CD4-positive, alpha-beta T cell treated with Interleukin-6 for 4 hours (primary cell): ENCODE data around the gene MSX1.

Source experiments
- DNase-seq: peaks from one replicate; pipeline ENCODE4 v3.0.0-alpha.2; 2020; ENCODE audit warnings: mixed read lengths

MSX1 gene

GRCh38 chr4:4858527-4859324 lies 739 bp upstream of the MSX1 start:
- DNase-seq, result no peak

- no peak for DNase-seq
Measured at GRCh38 chr4:4859799-4860599, 534 bp downstream of the MSX1 start.

- no peak for DNase-seq
Measured at GRCh38 chr4:4860600-4861389, 1.3 kb downstream of the MSX1 start.

- no peak for DNase-seq
Measured at GRCh38 chr4:4861390-4862018, 2.0 kb downstream of the MSX1 start.

- no peak for DNase-seq
Measured at GRCh38 chr4:4862071-4862551, 2.6 kb downstream of the MSX1 start.

- no peak for DNase-seq
Measured at GRCh38 chr4:4862665-4863482, 3.4 kb downstream of the MSX1 start.

- DNase-seq, result no peak
Measured at GRCh38 chr4:4864443-4864939, 5.0 kb downstream of the MSX1 start.

- DNase-seq, result no peak
Measured at GRCh38 chr4:4864940-4865704, 5.7 kb downstream of the MSX1 start.

- DNase-seq, result no peak
Measured at GRCh38 chr4:4865705-4866123, 6.2 kb downstream of the MSX1 start.

- DNase-seq, result no peak
Measured at GRCh38 chr4:4866124-4866865, 6.8 kb downstream of the MSX1 start.

GRCh38 chr4:4866866-4867374 lies 7.5 kb downstream of the MSX1 start:
- no peak for DNase-seq

GRCh38 chr4:4867375-4868039 lies 8.0 kb downstream of the MSX1 start:
- no peak for DNase-seq

GRCh38 chr4:4868040-4868757 lies 8.7 kb downstream of the MSX1 start:
- no peak for DNase-seq

GRCh38 chr4:4868758-4869723 lies 9.6 kb downstream of the MSX1 start:
- DNase-seq, result no peak

GRCh38 chr4:4869731-4870571 lies 10.5 kb downstream of the MSX1 start:
- no peak for DNase-seq

GRCh38 chr4:4870576-4871241 lies 11.2 kb downstream of the MSX1 start:
- no peak for DNase-seq
